Trophoblast cell (in vitro differentiated cells and primary cell): ENCODE data around the gene MCF2L2.

Experiments used
- DNase-seq, 2 donors: peaks; one replicate each; pipeline ENCODE4 v3.0.0-alpha.2; 2016
- H2AFZ ChIP-seq: 2 replicates; pipeline ENCODE4 v1.6.1; 2013; ENCODE audit warnings: low read length, moderate library complexity, mild to moderate bottlenecking; ENCODE audit not compliant: insufficient read depth, poor library complexity
- H2AK5ac ChIP-seq: 2 replicates; pipeline ENCODE4 v1.6.1; 2013; ENCODE audit warnings: mild to moderate bottlenecking, low read length
- H2BK120ac ChIP-seq: 2 replicates; pipeline ENCODE4 v1.6.1; 2013; ENCODE audit warnings: low read length, mild to moderate bottlenecking, moderate library complexity; ENCODE audit not compliant: insufficient read depth, poor library complexity
- H2BK12ac ChIP-seq: 2 replicates; pipeline ENCODE4 v1.6.1; 2013; ENCODE audit warnings: mild to moderate bottlenecking, low read length, moderate library complexity
- H2BK5ac ChIP-seq: 2 replicates; pipeline ENCODE4 v1.6.1; 2013; ENCODE audit warnings: low read length, low read depth, moderate library complexity, mild to moderate bottlenecking; ENCODE audit not compliant: poor library complexity
- H3K14ac ChIP-seq: 2 replicates; pipeline ENCODE4 v1.6.1; 2013; ENCODE audit warnings: mild to moderate bottlenecking, low read length
- H3K18ac ChIP-seq: 2 replicates; pipeline ENCODE4 v1.6.1; 2013; ENCODE audit warnings: mild to moderate bottlenecking, low read length
- H3K23ac ChIP-seq: 2 replicates; pipeline ENCODE4 v1.6.1; 2013; ENCODE audit warnings: low read length
- H3K27ac ChIP-seq: 2 replicates; pipeline ENCODE4 v1.5.1; 2013; ENCODE audit warnings: low read depth, mild to moderate bottlenecking, inconsistent platforms, low read length, moderate library complexity
- H3K27me3 ChIP-seq: 2 replicates; pipeline ENCODE4 v1.6.1; 2013; ENCODE audit warnings: inconsistent platforms, mild to moderate bottlenecking, low read length, moderate library complexity; ENCODE audit not compliant: insufficient read depth
- H3K36me3 ChIP-seq, 2 experiments: 1 replicate in 1 of 2; 2 replicates in 1 of 2; pipeline ENCODE4 v1.6.1; 2013; ENCODE audit warnings: low read length in 2 of 2, mild to moderate bottlenecking in 2 of 2, moderate library complexity in 1 of 2; ENCODE audit not compliant: insufficient read depth in 2 of 2, control insufficient read depth in 1 of 2
- H3K4ac ChIP-seq: 2 replicates; pipeline ENCODE4 v1.6.1; 2013; ENCODE audit warnings: low read depth, mild to moderate bottlenecking, low read length, moderate library complexity
- H3K4me1 ChIP-seq, 2 experiments: 1 replicate in 1 of 2; 2 replicates in 1 of 2; pipeline ENCODE4 v1.6.1; 2013; ENCODE audit warnings: low read length in 2 of 2, mild to moderate bottlenecking in 2 of 2, moderate library complexity in 1 of 2; ENCODE audit not compliant: insufficient read depth in 2 of 2, control insufficient read depth in 1 of 2
- H3K4me2 ChIP-seq: 2 replicates; pipeline ENCODE4 v1.6.1; 2013; ENCODE audit warnings: inconsistent platforms, mild to moderate bottlenecking, low read length, moderate library complexity
- H3K4me3 ChIP-seq: 2 replicates; pipeline ENCODE4 v1.5.1; 2013; ENCODE audit warnings: mild to moderate bottlenecking, low read depth, low read length, inconsistent platforms
- H3K79me1 ChIP-seq: one replicate; pipeline ENCODE4 v1.6.1; 2013; ENCODE audit warnings: low read length
- H3K79me2 ChIP-seq: 2 replicates; pipeline ENCODE4 v1.6.1; 2013; ENCODE audit warnings: low read length, mild to moderate bottlenecking; ENCODE audit not compliant: control insufficient read depth, insufficient read depth, poor library complexity
- H3K9ac ChIP-seq: 2 replicates; pipeline ENCODE4 v1.6.1; 2013; ENCODE audit warnings: mild to moderate bottlenecking, low read length
- H3K9me3 ChIP-seq: 2 replicates; pipeline ENCODE4 v1.6.1; 2013; ENCODE audit warnings: low read depth, mild to moderate bottlenecking, control low read depth, inconsistent platforms, low read length; ENCODE audit not compliant: insufficient read depth
- H4K12ac ChIP-seq: 2 replicates; pipeline ENCODE4 v1.6.1; 2013; ENCODE audit warnings: low read depth, mild to moderate bottlenecking, low read length, moderate library complexity
- H4K8ac ChIP-seq: 2 replicates; pipeline ENCODE4 v1.6.1; 2013; ENCODE audit warnings: low read depth, mild to moderate bottlenecking, low read length, moderate library complexity
- H4K91ac ChIP-seq: one replicate; pipeline ENCODE4 v1.6.1; 2013; ENCODE audit warnings: low read depth, mild to moderate bottlenecking, low read length, moderate library complexity
- WGBS: extraction: QIAGEN DNeasy Blood & Tissue Kit; methylation state at CpG from one replicate; pipeline ENCODE4 v1.1.7; 2013; ENCODE audit warnings: missing lambda C conversion rate; ENCODE audit not compliant: insufficient read length, insufficient coverage; ENCODE audit errors: extremely low coverage; 5-methylcytosine and 5-hydroxymethylcytosine counted together

Gene MCF2L2

GRCh38 chr3:183396662-183397391, 31.6 kb downstream of the MCF2L2 start:
- no peak overlapping the region for H3K4ac ChIP-seq
- WGBS: no CpG with 5 or more reads among the region's 5 CpGs
- no peaks in the 10 kb centered on the region for H3K27me3 ChIP-seq
- H4K91ac ChIP-seq: no peak overlapping the region
- H3K36me3 ChIP-seq: no peaks in the 10 kb centered on the region
- H3K9ac ChIP-seq: no peak overlapping the region
- H3K79me1 ChIP-seq: no peaks in the 10 kb centered on the region
- no peak overlapping the region for H3K27ac ChIP-seq
- H3K18ac ChIP-seq: no peak overlapping the region
- peaks cover 3 to 6% of the 10 kb centered on the region in 2 experiments for H3K4me1 ChIP-seq
- no peak overlapping the region for H2AK5ac ChIP-seq
- no peak overlapping the region for H2BK12ac ChIP-seq
- no peak overlapping the region for H3K4me3 ChIP-seq
- H4K12ac ChIP-seq: no peak overlapping the region
- no peak overlapping the region for H3K14ac ChIP-seq
- H3K79me2 ChIP-seq: no peaks in the 10 kb centered on the region
- no peak for DNase-seq
- no peak overlapping the region for H4K8ac ChIP-seq
- H2BK5ac ChIP-seq: no peak overlapping the region
- no peaks in the 10 kb centered on the region for H3K9me3 ChIP-seq
- no peak overlapping the region for H3K4me2 ChIP-seq
- H3K23ac ChIP-seq: no peak overlapping the region
- no peak overlapping the region for H2BK120ac ChIP-seq
- no peak overlapping the region for H2AFZ ChIP-seq

- no peak overlapping the region for H4K12ac ChIP-seq
- H3K9me3 ChIP-seq: no peaks in the 10 kb centered on the region
- H3K27me3 ChIP-seq: no peaks in the 10 kb centered on the region
- H2AK5ac ChIP-seq: no peak overlapping the region
- no CpG with 5 or more reads among the region's 6 CpGs for WGBS
- no peak overlapping the region for H3K14ac ChIP-seq
- H2BK12ac ChIP-seq: no peak overlapping the region
- peak in 1 of 2 donors; percentile 35 for DNase-seq
- H2BK120ac ChIP-seq: no peak overlapping the region
- peaks cover 6 to 8% of the 10 kb centered on the region in 2 experiments for H3K4me1 ChIP-seq
- H3K27ac ChIP-seq: no peak overlapping the region
- no peak overlapping the region for H4K91ac ChIP-seq
- H2AFZ ChIP-seq: no peak overlapping the region
- no peak overlapping the region for H3K23ac ChIP-seq
- no peak overlapping the region for H3K4ac ChIP-seq
- H3K36me3 ChIP-seq: no peaks in the 10 kb centered on the region
- no peak overlapping the region for H2BK5ac ChIP-seq
- no peak overlapping the region for H3K18ac ChIP-seq
- H3K9ac ChIP-seq: no peak overlapping the region
- H3K4me3 ChIP-seq: no peak overlapping the region
- no peaks in the 10 kb centered on the region for H3K79me2 ChIP-seq
- no peaks in the 10 kb centered on the region for H3K79me1 ChIP-seq
- H3K4me2 ChIP-seq: no peak overlapping the region
- no peak overlapping the region for H4K8ac ChIP-seq
Measured at GRCh38 chr3:183394150-183394549, 34.3 kb downstream of the MCF2L2 start.

DNA sequence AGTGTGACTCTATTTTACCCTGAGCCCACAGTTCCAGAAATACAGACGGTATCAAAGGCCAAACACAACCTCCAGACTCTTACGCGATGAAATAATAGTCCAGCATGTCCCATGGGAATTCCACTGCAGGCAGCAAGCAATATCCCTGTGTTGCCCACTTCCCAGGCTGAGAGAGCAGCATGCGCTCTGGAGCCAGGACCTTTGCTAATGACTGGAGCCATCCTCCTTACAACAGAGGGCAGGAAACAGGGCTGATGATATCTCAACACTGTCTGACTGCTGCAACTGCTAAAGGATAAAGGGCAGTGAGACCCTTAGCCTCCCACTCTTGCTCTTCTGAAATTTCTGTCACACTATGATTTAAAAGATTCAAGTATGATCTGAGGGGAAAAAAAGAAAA, 34.8 kb downstream of the MCF2L2 start:
- H3K79me2 ChIP-seq: no peaks in the 10 kb centered on the region
- H2BK5ac ChIP-seq: no peak overlapping the region
- no peak overlapping the region for H3K27ac ChIP-seq
- no peak overlapping the region for H2AK5ac ChIP-seq
- H4K91ac ChIP-seq: no peak overlapping the region
- H3K14ac ChIP-seq: no peak overlapping the region
- H3K79me1 ChIP-seq: no peaks in the 10 kb centered on the region
- no peak overlapping the region for H3K23ac ChIP-seq
- no peak for DNase-seq
- H3K4me2 ChIP-seq: no peak overlapping the region
- no peaks in the 10 kb centered on the region for H3K36me3 ChIP-seq
- H3K9ac ChIP-seq: no peak overlapping the region
- H2AFZ ChIP-seq: no peak overlapping the region
- no peak overlapping the region for H2BK12ac ChIP-seq
- no peaks in the 10 kb centered on the region for H3K27me3 ChIP-seq
- no peak overlapping the region for H4K8ac ChIP-seq
- H3K4me1 ChIP-seq: peaks cover 6 to 8% of the 10 kb centered on the region in 2 experiments
- no peaks in the 10 kb centered on the region for H3K9me3 ChIP-seq
- no CpG with 5 or more reads among the region's 4 CpGs for WGBS
- no peak overlapping the region for H3K18ac ChIP-seq
- H3K4ac ChIP-seq: no peak overlapping the region
- no peak overlapping the region for H3K4me3 ChIP-seq
- no peak overlapping the region for H4K12ac ChIP-seq
- no peak overlapping the region for H2BK120ac ChIP-seq

- Histone ChIP-seq H3K4me2 (no peak overlapping the region), H4K91ac (no peak overlapping the region), H3K79me2 (no peaks in the 10 kb centered on the region), H3K27ac (no peak overlapping the region), H3K9ac (no peak overlapping the region), H3K9me3 (no peaks in the 10 kb centered on the region), H3K27me3 (no peaks in the 10 kb centered on the region), H3K36me3 (no peaks in the 10 kb centered on the region), H3K23ac (no peak overlapping the region), H2AFZ (no peak overlapping the region), H2BK5ac (no peak overlapping the region), H2BK120ac (no peak overlapping the region), H3K14ac (no peak overlapping the region), H3K4ac (no peak overlapping the region), H3K79me1 (no peaks in the 10 kb centered on the region), H4K8ac (no peak overlapping the region), H2BK12ac (no peak overlapping the region), H3K4me3 (no peak overlapping the region), H3K18ac (no peak overlapping the region), H3K4me1 (peaks cover 6 to 8% of the 10 kb centered on the region in 2 experiments), H4K12ac (no peak overlapping the region), H2AK5ac (no peak overlapping the region)
- DNase-seq: no peak
- no CpG with 5 or more reads among the region's 12 CpGs for WGBS
Measured at GRCh38 chr3:183392186-183393034, 36.0 kb downstream of the MCF2L2 start.
